ELR (cell line): ENCODE results near the gene SPC25.
"Not testable (repeated sequence)": the region's sequence is repeated elsewhere in the genome, so short reads cannot be mapped to it uniquely, and the experiment has no call there.

Experiments used
- DNase-seq: peaks from one replicate; pipeline ENCODE4 v3.0.0-alpha.2; 2015; ENCODE audit warnings: low read depth

SPC25 gene

DNA sequence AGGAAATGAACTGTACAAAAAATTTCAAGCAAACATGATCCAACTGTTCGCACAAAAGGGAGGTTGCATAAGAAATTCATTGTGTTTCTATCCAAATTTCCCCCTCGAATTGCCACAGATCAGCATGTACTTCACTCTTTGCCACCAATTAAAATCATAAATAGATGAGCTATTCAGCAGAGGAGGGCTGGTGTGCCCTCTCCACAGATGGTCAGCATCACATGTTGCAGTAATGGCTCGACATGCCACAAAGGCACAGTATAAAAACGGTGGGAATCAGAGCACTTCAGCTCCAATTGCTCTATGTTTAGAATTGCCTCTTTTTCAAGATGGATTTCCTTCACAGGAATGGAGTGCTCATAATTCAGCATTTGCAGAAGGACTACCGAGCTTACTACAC lies 10.8 kb upstream of the SPC25 start, which contains the start of gene G6PC2:
TSS of gene G6PC2 (plus strand) at position 289 of the 400 bp plus-strand sequence. CDS start at position 330, 41 bp downstream.
- no peak for DNase-seq

DNA sequence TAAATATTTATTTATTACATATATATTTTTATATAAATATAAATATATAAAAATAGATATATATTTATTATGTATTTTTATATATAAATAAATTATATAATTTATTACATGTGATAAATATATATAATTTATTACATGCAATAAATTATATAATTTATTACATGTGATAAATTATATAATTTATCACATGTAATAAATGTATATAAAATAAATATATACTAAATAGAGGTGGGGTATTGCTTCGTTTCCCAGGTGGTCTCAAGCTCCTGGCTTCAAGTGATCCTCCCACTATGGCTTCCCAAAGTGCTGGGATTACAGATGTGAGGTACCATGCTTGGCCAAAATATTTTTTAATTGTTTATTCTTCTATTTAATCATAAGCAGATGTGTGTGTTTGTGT lies 7.2 kb upstream of the SPC25 start:
- DNase-seq = no peak

- DNase-seq = no peak
These were observed 6.6 kb upstream of the SPC25 start for GRCh38 chr2:168896783-168897182.

- peak; percentile 32 for DNase-seq
These were observed 5.5 kb upstream of the SPC25 start for GRCh38 chr2:168895771-168896170.

DNA sequence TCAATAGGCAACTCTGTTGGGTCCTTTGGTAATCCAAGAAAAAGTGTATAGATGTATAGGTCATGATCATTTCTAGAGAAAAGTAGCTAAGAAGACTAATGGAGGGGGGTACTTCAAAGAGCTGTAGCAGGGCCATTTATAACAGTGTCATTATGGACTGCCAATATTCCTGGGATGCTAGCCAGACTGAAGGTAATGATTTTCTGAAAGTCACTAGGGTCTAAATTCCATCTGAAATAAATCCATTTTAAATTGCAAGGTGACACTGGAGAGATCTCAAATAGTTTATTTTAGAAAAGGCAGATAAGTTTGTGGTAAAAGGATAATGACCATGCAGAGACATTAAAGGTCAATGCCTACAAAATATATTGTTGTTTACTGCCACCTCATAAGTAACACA lies 4.5 kb upstream of the SPC25 start:
- no peak for DNase-seq

DNA sequence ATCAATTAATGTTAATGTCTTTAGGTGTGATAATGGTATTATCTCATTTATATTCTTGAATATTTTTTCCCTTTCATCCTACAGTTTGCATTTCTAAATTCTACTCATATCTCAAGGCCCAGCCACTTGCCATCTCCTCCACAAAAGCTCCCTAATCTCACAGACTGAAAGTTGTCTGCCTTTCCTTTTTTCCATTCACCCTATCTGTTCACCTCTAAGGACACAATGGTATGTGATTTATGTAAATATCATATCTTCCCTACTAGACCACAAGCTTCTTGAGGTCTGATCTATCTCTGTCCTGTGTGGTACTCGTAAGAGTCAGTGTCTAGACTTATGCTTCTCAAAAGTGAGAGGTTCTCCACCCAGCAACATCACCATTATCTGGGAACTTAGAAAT lies 3.9 kb upstream of the SPC25 start:
- DNase-seq = no peak

DNA sequence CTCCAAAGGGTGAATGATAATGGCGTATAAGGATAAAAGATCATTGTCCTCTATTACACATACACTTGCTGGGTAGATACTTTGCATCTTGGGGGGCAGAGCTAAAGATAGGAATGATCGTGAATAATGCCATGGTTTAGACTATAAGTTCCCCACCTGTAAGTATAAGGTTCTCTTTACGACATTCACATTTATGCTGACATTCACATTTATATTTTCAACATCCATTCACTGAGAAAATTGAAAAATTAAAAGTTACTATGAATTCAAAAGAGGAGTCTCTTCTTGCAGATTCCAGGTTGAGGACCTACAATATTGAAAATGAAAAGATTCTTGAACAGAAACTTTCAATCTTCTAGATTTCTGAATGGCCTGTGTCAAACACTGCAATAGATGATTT lies 2.1 kb upstream of the SPC25 start:
- no peak for DNase-seq

DNA sequence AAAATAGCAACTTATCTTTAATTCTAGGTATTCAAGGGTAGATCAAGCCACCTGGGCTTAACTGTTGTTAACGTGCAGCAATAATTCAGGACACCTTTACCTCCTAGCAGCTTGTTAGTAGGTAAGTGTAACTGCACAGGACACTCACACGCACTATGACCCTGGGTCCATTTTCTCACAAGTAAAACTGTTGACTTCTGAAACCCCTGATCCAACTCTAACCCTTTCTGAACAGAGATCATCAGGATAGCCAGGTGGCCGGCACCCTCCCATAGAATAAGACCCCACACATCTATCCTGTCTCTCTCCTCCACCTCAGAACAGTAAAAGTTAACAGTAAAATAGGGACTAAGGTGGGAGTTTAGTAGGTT lies 610 bp downstream of the SPC25 start:
- DNase-seq = peak; percentile 21

GRCh38 chr2:168884975-168885374 lies 5.3 kb downstream of the SPC25 start:
- peak; percentile 82 for DNase-seq

DNA sequence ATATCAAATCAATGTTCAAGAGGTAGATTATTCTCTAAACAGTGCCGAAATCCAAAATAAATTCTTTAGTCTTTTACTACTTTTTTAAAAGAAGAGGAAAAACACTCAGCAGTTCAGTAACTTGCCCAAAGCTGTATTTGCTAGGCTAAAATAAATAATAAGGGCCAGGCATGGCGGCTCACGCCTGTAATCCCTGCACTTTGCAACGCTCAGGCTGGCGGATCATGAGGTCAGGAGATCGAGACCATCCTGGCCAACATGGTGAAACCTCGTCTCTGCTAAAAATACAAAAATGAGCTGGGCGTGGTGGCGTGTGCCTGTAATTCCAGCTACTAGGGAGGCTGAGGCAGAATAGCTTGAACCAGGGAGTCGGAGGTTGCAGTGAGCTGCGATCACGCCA lies 8.1 kb downstream of the SPC25 start:
- DNase-seq = not testable (repeated sequence)

DNA sequence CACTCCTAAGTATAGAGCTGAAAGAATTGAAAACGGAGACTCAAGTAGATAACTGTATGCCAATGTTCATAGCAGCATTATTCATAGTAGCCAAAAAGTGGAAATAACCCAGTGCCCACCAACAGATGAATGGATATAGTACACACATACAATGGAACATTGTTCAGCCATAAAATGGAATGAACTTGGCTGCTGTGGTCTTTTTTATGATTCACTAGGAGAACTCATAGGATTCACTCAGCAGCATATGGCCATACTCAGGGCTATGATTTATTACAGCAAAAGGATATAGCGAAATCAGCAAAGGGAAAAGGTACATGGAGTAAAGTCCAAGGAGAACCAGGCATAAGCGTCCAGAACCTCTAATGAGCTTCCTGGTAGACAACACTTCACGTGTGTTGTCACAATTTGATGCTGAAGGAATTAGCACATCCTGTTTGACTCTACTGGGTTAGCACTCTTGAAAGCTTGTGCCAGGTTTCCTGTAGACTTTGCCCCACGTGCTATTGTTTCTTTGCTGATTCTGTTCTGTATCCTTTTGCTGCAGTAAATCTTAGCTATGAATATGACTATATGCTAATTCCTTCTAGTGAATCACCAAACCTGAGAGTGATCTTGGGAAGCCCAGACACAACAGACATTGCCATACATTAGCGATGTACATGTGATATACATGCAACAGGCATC lies 15.7 kb downstream of the SPC25 start:
- no peak for DNase-seq

GRCh38 chr2:168870824-168871223 lies 19.4 kb downstream of the SPC25 start:
- DNase-seq = not testable (repeated sequence)

GRCh38 chr2:168870369-168870768 lies 19.9 kb downstream of the SPC25 start:
- DNase-seq = not testable (repeated sequence)

DNA sequence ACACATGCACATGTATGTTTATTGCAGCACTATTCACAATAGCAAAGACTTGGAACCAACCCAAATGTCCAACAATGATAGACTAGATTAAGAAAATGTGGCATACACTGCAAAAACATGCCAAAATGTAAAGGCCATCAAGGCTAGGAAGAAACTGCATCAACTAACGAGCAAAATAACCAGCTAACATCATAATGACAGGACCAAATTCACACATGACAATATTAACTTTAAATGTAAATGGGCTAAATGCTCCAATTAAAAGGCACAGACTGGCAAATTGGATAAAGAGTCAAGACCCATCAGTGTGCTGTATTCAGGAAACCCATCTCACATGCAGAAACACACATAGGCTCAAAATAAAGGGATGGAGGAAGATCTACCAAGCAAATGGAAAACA lies 23.1 kb downstream of the SPC25 start:
- not testable (repeated sequence) for DNase-seq

DNA sequence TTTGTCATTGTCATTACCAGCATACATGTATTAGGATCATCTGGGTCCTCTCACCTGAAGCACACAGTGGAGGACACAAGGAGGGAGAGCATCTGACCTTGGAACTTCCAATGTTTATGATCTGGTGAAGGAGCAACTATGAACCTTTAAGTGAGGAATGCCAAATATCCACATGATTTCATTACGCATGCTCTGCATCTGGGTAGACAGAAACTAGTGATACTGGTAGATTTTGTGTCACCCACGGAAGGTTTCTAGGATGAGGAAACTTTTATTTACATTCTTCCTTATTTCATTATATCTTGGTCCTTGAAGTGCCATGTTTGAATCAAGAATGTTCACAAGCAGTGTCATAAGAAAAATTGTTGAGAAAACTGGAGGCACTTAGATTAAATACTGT lies 32.1 kb downstream of the SPC25 start:
- DNase-seq = no peak

- no peak for DNase-seq
These were observed 34.6 kb downstream of the SPC25 start for GRCh38 chr2:168855601-168856000.

- no peak for DNase-seq
These were observed 35.6 kb downstream of the SPC25 start for GRCh38 chr2:168854651-168855050.

- DNase-seq = no peak
These were observed 36.8 kb downstream of the SPC25 start for GRCh38 chr2:168853471-168853870.

DNA sequence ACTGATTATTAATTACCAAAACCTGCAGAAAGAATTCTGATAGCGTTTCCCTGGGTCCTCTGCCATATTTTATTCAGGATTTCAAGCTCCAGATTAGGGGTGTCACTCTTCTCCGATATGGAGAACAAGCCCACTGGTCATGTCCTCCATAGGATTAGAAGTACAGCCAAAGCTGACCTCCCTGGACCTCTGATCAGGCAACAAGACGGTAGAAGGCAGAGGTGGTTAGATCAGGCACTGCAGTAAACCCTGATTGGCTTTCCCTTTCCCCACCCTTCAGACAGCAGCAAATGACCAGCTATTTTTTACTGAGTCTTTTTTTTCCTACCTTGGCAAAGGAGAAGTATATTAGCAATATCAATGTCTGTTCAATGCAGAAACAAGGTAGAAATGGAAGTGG lies 37.7 kb downstream of the SPC25 start:
- no peak for DNase-seq

DNA sequence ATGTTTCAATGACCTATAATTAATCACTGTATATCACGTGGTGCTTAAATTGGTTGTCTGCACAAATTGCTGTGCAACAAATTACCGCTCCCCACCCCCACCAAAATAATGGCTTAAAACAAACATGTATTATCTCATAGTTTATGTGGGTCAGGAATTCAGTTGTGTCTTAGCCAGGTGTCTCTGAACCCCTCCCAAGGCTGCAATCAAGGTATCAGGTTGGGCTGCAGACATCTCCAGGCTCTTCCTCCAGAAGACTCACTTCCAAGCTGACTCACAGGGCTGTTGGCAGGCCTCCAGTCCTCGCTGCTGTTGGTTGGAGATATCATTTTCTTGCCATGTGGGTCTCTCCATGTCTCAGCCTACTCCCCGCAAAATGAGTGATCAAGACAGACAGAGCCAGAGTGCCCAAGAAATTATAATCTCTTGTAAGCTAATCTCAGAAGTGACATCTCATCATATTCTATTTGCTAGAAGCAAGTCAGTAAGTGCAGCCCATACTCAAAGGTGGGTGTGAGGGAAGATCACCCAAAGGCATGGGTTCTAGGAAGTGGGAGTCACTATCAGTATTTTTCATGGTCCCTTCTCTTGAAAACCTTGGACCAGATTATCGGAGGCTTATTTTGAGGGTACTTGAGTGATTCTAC lies 38.4 kb downstream of the SPC25 start:
- DNase-seq = peak; percentile 80

GRCh38 chr2:168850846-168851245 lies 39.4 kb downstream of the SPC25 start:
- DNase-seq = no peak

GRCh38 chr2:168849610-168850009 lies 40.6 kb downstream of the SPC25 start:
- DNase-seq = peak; percentile 17

DNA sequence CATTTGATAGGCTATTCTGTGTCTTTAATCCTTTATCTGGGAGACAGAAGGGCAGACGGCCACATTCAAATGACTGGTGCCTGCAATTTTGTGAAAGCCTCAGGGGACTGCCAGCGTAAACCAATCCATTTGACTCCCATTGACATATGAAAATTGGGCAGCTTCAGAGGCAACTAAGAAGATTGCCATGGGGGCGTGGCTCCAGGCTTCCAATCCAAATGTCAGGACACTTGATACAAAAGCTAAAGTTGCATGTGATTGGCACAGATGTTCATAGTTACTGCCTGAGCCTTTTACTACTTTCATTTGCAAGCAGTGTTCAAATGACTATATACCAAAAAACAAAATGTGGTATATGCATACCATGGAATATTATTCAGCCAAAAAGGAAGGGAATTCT lies 42.0 kb downstream of the SPC25 start:
- no peak for DNase-seq

DNA sequence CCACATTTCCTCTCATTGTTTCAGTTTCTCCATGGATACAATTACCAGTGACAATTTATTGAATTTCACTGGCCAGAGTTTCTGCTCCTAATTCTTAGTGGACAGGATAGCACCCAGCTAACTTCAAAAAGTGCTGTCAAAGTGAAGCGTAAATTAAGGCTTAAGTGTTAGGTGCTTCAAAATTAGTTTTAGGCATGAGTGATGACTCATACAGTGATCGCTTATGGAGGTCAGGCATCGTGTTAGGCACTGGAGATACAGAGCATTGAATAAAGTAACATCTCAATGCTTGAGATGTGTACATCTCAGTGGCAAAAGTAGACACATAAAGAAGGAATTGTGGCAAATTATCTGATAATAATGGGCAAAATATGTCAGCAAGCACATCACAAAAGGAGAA lies 47.0 kb downstream of the SPC25 start:
- DNase-seq = no peak
